Gastrocnemius medialis (tissue), 4 donors: ENCODE data around the gene MFSD8.

ENCODE experiments used
- POLR2A ChIP-seq, 2 donors: fragments of 450-650 bp; IDR thresholded peaks; one replicate each; pipeline ENCODE4 v1.6.1; 2017; ENCODE audit warnings: antibody characterized with exemption in 2 of 2, mild to moderate bottlenecking in 2 of 2, moderate library complexity in 2 of 2
- TF ChIP-seq, protein P1 (sequence below), 5 experiments: fragments of 450-650 bp in 3 of 5; fragments of 200-600 bp in 2 of 5; sonication (generic) in 2 of 5; IDR thresholded peaks in 4 of 5; conservative IDR thresholded peaks in 1 of 5; 1 replicate in 4 of 5; 2 replicates in 1 of 5; pipeline ENCODE4 v1.5.1; 2016 to 2019; ENCODE audit warnings: antibody characterized with exemption in 5 of 5, mild to moderate bottlenecking in 3 of 5, moderate library complexity in 3 of 5

- no peak for TF ChIP-seq POLR2A (IDR thresholded peaks at IDR 0.05)
- TF ChIP-seq, protein P1, sequence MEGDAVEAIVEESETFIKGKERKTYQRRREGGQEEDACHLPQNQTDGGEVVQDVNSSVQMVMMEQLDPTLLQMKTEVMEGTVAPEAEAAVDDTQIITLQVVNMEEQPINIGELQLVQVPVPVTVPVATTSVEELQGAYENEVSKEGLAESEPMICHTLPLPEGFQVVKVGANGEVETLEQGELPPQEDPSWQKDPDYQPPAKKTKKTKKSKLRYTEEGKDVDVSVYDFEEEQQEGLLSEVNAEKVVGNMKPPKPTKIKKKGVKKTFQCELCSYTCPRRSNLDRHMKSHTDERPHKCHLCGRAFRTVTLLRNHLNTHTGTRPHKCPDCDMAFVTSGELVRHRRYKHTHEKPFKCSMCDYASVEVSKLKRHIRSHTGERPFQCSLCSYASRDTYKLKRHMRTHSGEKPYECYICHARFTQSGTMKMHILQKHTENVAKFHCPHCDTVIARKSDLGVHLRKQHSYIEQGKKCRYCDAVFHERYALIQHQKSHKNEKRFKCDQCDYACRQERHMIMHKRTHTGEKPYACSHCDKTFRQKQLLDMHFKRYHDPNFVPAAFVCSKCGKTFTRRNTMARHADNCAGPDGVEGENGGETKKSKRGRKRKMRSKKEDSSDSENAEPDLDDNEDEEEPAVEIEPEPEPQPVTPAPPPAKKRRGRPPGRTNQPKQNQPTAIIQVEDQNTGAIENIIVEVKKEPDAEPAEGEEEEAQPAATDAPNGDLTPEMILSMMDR (IDR thresholded peaks at IDR 0.05 in 4 of 5, conservative IDR thresholded peaks at IDR 0.05 in 1 of 5) = no peak
Measured at GRCh38 chr4:127978930-127979329, 14.0 kb upstream of the MFSD8 start.
